Measurements from ENCODE around the gene AFF1.

DNA sequence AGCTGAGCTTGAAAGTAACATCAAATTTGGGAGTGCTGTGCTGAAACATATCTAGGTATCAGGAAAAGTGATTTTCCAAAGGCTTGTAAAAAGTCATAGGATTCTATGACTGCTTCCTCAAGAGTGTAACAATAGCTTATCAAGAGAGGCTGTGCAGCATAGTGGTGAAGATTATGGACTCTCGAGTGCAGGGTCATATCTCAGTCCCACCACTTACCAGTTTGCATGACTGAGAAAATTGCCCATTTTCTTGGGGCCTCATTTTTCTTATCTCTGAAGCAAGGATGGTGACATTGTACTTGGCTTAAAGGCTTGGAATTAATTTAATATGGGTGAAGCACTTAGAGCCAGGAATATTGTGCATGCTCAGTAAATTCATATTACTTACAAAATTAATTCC, 57.2 kb downstream of the AFF1 start:
- TF ChIP-seq JUND (IDR thresholded peaks at IDR 0.05) (no peak), TAF1 (conservative IDR thresholded peaks at IDR 0.05) (no peak), YY1 (IDR thresholded peaks at IDR 0.05) (no peak)
- TF ChIP-seq, protein P1, sequence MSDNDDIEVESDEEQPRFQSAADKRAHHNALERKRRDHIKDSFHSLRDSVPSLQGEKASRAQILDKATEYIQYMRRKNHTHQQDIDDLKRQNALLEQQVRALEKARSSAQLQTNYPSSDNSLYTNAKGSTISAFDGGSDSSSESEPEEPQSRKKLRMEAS (IDR thresholded peaks at IDR 0.05) = no peak
- TF ChIP-seq, protein P2, sequence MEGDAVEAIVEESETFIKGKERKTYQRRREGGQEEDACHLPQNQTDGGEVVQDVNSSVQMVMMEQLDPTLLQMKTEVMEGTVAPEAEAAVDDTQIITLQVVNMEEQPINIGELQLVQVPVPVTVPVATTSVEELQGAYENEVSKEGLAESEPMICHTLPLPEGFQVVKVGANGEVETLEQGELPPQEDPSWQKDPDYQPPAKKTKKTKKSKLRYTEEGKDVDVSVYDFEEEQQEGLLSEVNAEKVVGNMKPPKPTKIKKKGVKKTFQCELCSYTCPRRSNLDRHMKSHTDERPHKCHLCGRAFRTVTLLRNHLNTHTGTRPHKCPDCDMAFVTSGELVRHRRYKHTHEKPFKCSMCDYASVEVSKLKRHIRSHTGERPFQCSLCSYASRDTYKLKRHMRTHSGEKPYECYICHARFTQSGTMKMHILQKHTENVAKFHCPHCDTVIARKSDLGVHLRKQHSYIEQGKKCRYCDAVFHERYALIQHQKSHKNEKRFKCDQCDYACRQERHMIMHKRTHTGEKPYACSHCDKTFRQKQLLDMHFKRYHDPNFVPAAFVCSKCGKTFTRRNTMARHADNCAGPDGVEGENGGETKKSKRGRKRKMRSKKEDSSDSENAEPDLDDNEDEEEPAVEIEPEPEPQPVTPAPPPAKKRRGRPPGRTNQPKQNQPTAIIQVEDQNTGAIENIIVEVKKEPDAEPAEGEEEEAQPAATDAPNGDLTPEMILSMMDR (IDR thresholded peaks at IDR 0.05; ENCODE audit: low read depth, low read length, missing input control) = no peak
- TF ChIP-seq, protein P3, sequence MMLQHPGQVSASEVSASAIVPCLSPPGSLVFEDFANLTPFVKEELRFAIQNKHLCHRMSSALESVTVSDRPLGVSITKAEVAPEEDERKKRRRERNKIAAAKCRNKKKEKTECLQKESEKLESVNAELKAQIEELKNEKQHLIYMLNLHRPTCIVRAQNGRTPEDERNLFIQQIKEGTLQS (IDR thresholded peaks at IDR 0.05) = no peak

Measured in liver (tissue), 3 donors.